Esophagus mucosa (tissue), 1 donor: Measurements from ENCODE around the gene IGFL2. TPM values are rescaled to one million over a fixed set of nuclear protein-coding genes. Genes with fewer than 3 reads are reported as not detected.
"Not testable (repeated sequence)": the region's sequence is repeated elsewhere in the genome, so short reads cannot be mapped to it uniquely, and the experiment has no call there.

ENCODE experiments used
- ATAC-seq: fragments of 200-7000 bp; cut with Tn5 transposase; one replicate; pipeline ENCODE4 v1.9.1; 2020
- total RNA-seq: library from RNA; stranded (reverse); gene quantifications from one replicate; pipeline ENCODE4 v1.2.4, GENCODE V29; 2023
- donor health status: DM: yes; HTN: yes; CAD: no.

The IGFL2 gene
- total RNA-seq, 1 donor from 2014 or later, result 2.3 TPM

- ATAC-seq, result no peak
Observed at GRCh38 chr19:46144756-46145155, 3.3 kb upstream of the IGFL2 start.

GRCh38 chr19:46147166-46147740, 785 bp upstream of the IGFL2 start:
- ATAC-seq, result no peak

GRCh38 chr19:46150606-46151005, 2.6 kb downstream of the IGFL2 start:
- ATAC-seq, result no peak

- ATAC-seq, result no peak
Observed at GRCh38 chr19:46155237-46155636, 7.2 kb downstream of the IGFL2 start.

GRCh38 chr19:46159418-46160232, 11.6 kb downstream of the IGFL2 start:
- ATAC-seq, result no peak

- ATAC-seq, result no peak
Observed at GRCh38 chr19:46160233-46160775, 12.3 kb downstream of the IGFL2 start.

- ATAC-seq, result not testable (repeated sequence)
Observed at GRCh38 chr19:46161642-46162257, 13.7 kb downstream of the IGFL2 start.

GRCh38 chr19:46162731-46163130, 14.7 kb downstream of the IGFL2 start:
- no peak for ATAC-seq

- no peak for ATAC-seq
Observed at GRCh38 chr19:46173886-46174480, 25.9 kb downstream of the IGFL2 start.

- ATAC-seq, result no peak
Observed at GRCh38 chr19:46176116-46176860, 28.2 kb downstream of the IGFL2 start.

GRCh38 chr19:46179076-46179759, 31.2 kb downstream of the IGFL2 start:
- peak; percentile 18 for ATAC-seq

GRCh38 chr19:46180701-46181387, 32.8 kb downstream of the IGFL2 start:
- ATAC-seq, result peak; percentile 33

- ATAC-seq, result no peak
Observed at GRCh38 chr19:46181388-46181779, 33.3 kb downstream of the IGFL2 start.

- no peak for ATAC-seq
Observed at GRCh38 chr19:46182476-46182875, 34.4 kb downstream of the IGFL2 start.

- not testable (repeated sequence) for ATAC-seq
Observed at GRCh38 chr19:46184775-46185710, 37.0 kb downstream of the IGFL2 start.

GRCh38 chr19:46186101-46186716, 38.2 kb downstream of the IGFL2 start:
- ATAC-seq, result no peak

- no peak for ATAC-seq
Observed at GRCh38 chr19:46186717-46187101, 38.7 kb downstream of the IGFL2 start.

- no peak for ATAC-seq
Observed at GRCh38 chr19:46189971-46190888, 42.2 kb downstream of the IGFL2 start.
